GM13976 (cell line): ENCODE results near the gene PDGFRB.

Experiments used
- DNase-seq: peaks from one replicate; pipeline ENCODE4 v3.0.0; 2012; ENCODE audit warnings: low spot score
- CTCF ChIP-seq: IDR thresholded peaks from 2 replicates; pipeline ENCODE4 v1.5.1; 2012; ENCODE audit warnings: borderline replicate concordance, mild to moderate bottlenecking; ENCODE audit not compliant: insufficient read depth; ENCODE audit errors: extremely low read depth, missing control alignments, control extremely low read depth
- in situ Hi-C: fragments of 300-500 bp; cut with MboI; formaldehyde crosslinking; loops from one replicate; pipeline ENCODE4 v1.12.0; 2022; ENCODE audit warnings: low sequenced_read_pairs, mixed read lengths, inconsistent platforms; ENCODE audit not compliant: unreplicated experiment

The PDGFRB gene

GRCh38 chr5:150066436-150066835, 89.2 kb downstream of the PDGFRB start:
- no peak for DNase-seq
- no peak for TF ChIP-seq CTCF
- in situ Hi-C loops: no loop called here

GRCh38 chr5:150065886-150066285, 89.8 kb downstream of the PDGFRB start:
- no peak for DNase-seq
- in situ Hi-C loops: no loop called here
- no peak for TF ChIP-seq CTCF

GRCh38 chr5:150065346-150065745, 90.3 kb downstream of the PDGFRB start:
- in situ Hi-C loops: no loop called here
- TF ChIP-seq CTCF: no peak
- DNase-seq: no peak

- TF ChIP-seq CTCF: no peak
- in situ Hi-C loops: no loop called here
- no peak for DNase-seq
These were observed 90.9 kb downstream of the PDGFRB start for GRCh38 chr5:150064681-150065220.
